H1 (cell line): ENCODE measurements around the gene AHRR. TPM values are rescaled to one million over a fixed set of nuclear protein-coding genes. Genes with fewer than 3 reads are reported as not detected.

Source experiments
- ATF3 ChIP-seq: IDR thresholded peaks from 2 replicates; pipeline ENCODE4 v1.6.1; 2011; ENCODE audit warnings: low read depth, mild to moderate bottlenecking, low read length; ENCODE audit not compliant: insufficient read depth
- BCL11A ChIP-seq, 2 experiments: IDR thresholded peaks; one replicate each; pipeline ENCODE4 v1.6.1; 2011; ENCODE audit warnings: low read depth in 2 of 2, low read length in 2 of 2, mild to moderate bottlenecking in 2 of 2
- CTCF ChIP-seq, 3 experiments: IDR thresholded peaks; 1 replicate in 2 of 3; 2 replicates in 1 of 3; pipeline versions ENCODE4 v1.5.1 to v1.6.1; 2011; ENCODE audit warnings: low read length in 3 of 3, mild to moderate bottlenecking in 3 of 3, inconsistent platforms in 2 of 3, low read depth in 1 of 3, moderate library complexity in 1 of 3; ENCODE audit not compliant: insufficient read depth in 1 of 3; ENCODE audit errors: control extremely low read depth in 1 of 3
- GABPA ChIP-seq: IDR thresholded peaks from 2 replicates; pipeline ENCODE4 v1.6.1; 2011; ENCODE audit warnings: mild to moderate bottlenecking, low read length, moderate library complexity, borderline replicate concordance; ENCODE audit not compliant: insufficient read depth
- JUND ChIP-seq: IDR thresholded peaks from 2 replicates; pipeline ENCODE4 v1.6.1; 2011; ENCODE audit warnings: mild to moderate bottlenecking, improper control_type of control experiment, low read length
- KDM4A ChIP-seq: IDR thresholded peaks from one replicate; pipeline ENCODE4 v1.7.1; 2012; ENCODE audit warnings: low read depth, mild to moderate bottlenecking, moderate library complexity, low read length, inconsistent platforms; ENCODE audit not compliant: severe bottlenecking
- NRF1 ChIP-seq: IDR thresholded peaks from 2 replicates; pipeline ENCODE4 v1.6.1; 2011; ENCODE audit warnings: mild to moderate bottlenecking, low read depth, low read length, improper control_type of control experiment
- RNF2 ChIP-seq: fragments of 200-900, 300-1000 bp; sonication (generic); IDR thresholded peaks from 2 replicates; pipeline ENCODE4 v1.7.1; 2016; ENCODE audit warnings: borderline replicate concordance, low read depth, mild to moderate bottlenecking, antibody characterized with exemption, low read length; ENCODE audit not compliant: poor library complexity, severe bottlenecking; ENCODE audit errors: missing control alignments
- SRF ChIP-seq: IDR thresholded peaks from 2 replicates; pipeline ENCODE4 v1.6.1; 2011; ENCODE audit warnings: mild to moderate bottlenecking, low read depth, low read length, moderate library complexity
- TBP ChIP-seq: IDR thresholded peaks from 2 replicates; pipeline ENCODE4 v1.6.1; 2011; ENCODE audit warnings: low read depth, low read length, improper control_type of control experiment
- polyA plus RNA-seq, 7 experiments: library from polyadenylated mRNA; depleted of rRNA in 3 of 7; stranded (reverse) in 5 of 7; unstranded in 2 of 7; fragments of >200 nt in 5 of 7; fragments of 200-250 nt in 2 of 7; gene quantifications; 1 replicate in 5 of 7; 2 replicates in 1 of 7; 4 replicates in 1 of 7; pipeline versions ENCODE4 v1.2.1 to v1.2.3, GENCODE V29; 2011 to 2013; ENCODE audit warnings: missing spikeins in 2 of 7, mixed read lengths in 2 of 7
- total RNA-seq: library from RNA; stranded (reverse); fragmentation: NEBNext Ultra II Directional; extraction: Animal tissue kit (Norgen Biotek cat#: 25700); gene quantifications from 2 replicates; pipeline ENCODE4 v1.2.1, GENCODE V29; 2021

AHRR gene
- total and polyA plus RNA-seq, 2 of the 8 experiments (the other 6 are each of a cell fraction or from before 2014, with no cell fraction given): 0.41 to 0.80 TPM

GRCh38 chr5:348726-349125 is 27.2 kb downstream of the AHRR start (continued):
- TF ChIP-seq NRF1 (no peak), CTCF (IDR thresholded peaks at IDR 0.05; ENCODE audit: control extremely low read depth in 1 of 3, insufficient read depth in 1 of 3, low read depth in 1 of 3, low read length in 3 of 3) (no peak), KDM4A (no peak), JUND (no peak), SRF (no peak), BCL11A (IDR thresholded peaks at IDR 0.05; ENCODE audit: low read depth in 2 of 2, low read length in 2 of 2) (no peak), RNF2 (no peak), GABPA (no peak), TBP (no peak), ATF3 (no peak)
